Fibroblast of the conjunctiva (primary cell): ENCODE results near the gene TBL1X.
"Not testable (repeated sequence)": the region's sequence is repeated elsewhere in the genome, so short reads cannot be mapped to it uniquely, and the experiment has no call there.

Experiments
- DNase-seq: peaks from one replicate; pipeline ENCODE4 v3.0.0-alpha.2; 2010; ENCODE audit warnings: low read depth

TBL1X gene

DNA sequence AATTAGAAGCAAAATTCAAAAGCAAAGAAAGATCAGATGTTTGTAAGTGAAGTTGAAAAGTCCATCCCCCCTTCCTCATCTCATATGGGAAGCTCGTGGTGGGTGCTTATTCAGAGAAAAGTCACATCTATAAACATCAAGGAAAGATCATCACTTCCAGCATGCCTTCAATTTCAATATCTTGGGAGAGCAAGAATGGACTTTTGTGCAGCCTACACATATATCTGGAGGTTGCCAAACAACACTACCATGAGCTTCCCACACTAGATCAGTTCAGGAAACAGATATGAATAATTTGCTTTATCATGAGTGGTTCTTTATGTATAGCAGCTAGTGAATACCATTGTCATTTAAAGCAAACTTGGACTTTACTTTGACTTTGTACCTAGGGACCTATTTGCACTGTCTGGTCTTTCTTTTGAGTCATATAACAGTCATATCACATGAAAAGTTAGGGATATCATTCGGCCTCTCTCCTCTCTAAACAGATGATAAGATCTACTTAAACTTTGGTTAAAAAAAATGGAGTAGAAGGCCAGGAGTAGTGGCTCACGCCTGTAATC, 5.6 kb upstream of the TBL1X start:
- no peak for DNase-seq

DNA sequence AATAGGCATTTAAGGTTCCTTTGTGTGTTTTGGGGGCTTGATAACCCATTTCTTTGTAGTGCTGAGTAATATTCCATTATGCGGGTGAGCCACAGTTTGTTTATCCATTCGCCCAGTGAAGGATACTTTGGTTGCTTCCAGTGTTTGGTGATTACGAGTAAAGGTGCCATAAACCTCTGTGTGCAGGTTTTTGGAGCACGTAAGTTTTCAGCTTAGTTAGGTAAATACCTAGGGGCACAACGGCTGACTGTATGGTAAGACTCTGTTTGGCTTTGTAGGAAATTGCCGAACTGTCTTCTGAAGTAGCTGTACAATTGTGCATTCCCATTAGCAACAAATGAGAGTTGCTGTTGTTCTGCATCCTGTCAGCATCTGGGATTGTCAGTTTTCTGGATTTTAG, 3.8 kb upstream of the TBL1X start:
- no peak for DNase-seq

DNA sequence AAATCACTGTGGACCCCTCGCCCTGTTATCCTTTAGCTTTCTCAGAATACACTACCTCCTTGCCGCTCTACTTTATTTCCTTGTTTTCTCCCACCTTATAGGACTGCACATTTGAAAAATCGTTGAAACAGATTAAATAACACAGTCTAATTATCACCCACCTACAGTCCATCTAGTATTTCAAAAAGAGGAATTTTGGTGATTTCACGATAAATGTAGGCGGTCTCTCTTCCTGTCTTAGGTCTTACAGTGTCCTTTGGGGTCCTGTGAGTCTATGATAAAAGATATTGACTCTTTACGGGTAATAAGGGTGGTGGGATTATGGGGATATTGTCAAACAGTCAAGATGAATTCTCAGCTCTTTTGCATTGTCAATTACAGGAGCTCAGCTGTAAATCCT, 2.4 kb upstream of the TBL1X start:
- DNase-seq: no peak

GRCh38 chrX:9465380-9466123, 694 bp downstream of the TBL1X start:
- no peak for DNase-seq

DNA sequence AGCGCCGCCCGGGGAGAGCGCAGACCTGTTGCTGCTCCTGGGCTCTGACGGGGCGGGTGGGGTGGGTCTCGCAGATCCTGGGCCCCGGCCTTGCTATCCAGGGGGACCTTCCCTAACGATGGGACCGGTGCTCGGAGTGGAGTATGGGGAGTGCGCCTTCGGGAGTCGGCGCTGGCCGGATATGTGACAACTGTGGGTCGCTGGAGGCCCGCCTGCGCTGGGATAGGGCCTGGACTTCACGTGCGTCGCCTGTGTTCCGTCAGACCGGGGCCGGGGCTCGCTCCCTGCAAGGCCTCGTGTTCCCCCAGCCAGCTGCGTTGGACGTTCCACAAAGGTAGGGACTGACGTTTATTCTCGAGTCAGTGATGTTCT, 1.3 kb downstream of the TBL1X start:
- DNase-seq: no peak

GRCh38 chrX:9466736-9467135, 1.9 kb downstream of the TBL1X start:
- no peak for DNase-seq

DNA sequence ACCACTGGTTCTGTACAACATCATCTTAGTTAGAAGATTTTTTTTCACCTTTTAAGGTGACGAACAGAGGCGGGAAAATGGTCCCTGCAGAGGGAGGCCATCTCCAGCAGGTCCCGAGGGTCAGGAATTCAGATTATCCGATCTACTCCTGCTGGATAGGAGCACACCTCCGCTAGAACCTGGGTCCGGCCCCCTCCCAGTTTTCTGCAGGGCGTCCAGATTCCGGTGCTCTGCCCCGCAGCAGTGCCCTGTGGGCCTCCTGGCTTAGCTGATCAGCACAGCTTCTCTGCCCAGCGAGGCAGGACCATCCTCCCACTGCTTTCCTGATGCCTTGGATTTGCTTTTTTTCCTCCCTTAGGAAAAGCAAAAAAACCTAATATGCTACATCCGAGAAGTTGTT, 2.3 kb downstream of the TBL1X start:
- DNase-seq: no peak

DNA sequence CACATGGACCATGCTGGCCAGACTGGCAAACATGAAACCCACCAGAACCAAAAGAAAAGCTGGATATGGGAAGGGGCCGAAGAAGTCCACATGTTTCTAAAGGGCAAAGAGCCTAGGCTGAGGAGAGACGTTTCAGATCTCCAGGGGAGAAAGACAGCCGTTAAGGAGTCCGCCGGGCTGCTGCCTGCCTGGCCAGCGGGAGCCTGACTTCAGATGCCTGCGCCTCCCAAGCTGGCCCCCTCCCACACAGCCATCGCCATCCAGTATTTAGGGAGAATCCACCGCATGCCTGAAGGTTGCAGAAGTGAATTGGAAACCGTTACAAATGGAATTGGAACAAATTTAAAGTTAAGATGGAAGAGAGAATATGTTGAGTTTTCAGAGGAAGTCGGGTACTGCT, 2.9 kb downstream of the TBL1X start:
- no peak for DNase-seq

GRCh38 chrX:9471571-9471985, 6.7 kb downstream of the TBL1X start:
- DNase-seq: no peak

GRCh38 chrX:9473708-9474107, 8.8 kb downstream of the TBL1X start:
- no peak for DNase-seq

DNA sequence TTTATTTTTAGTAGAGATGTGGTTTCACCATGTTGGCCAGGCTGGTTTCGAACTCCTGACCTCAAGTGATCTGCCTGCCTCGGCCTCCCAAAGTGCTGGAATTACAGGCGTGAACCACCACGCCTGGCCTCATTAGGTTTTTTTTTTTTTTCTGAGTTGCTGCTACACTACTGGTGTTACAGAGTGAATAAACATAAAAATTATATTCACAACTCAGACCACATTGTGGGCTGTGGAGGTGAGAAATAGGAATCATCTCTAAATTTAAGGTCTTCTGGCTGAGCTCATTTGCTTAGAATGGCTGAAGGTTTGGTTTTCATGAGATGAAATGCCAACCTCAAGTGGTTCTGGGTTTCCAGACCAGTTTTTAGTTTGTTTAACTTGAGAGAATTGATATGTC, 10.6 kb downstream of the TBL1X start:
- DNase-seq: not testable (repeated sequence)

DNA sequence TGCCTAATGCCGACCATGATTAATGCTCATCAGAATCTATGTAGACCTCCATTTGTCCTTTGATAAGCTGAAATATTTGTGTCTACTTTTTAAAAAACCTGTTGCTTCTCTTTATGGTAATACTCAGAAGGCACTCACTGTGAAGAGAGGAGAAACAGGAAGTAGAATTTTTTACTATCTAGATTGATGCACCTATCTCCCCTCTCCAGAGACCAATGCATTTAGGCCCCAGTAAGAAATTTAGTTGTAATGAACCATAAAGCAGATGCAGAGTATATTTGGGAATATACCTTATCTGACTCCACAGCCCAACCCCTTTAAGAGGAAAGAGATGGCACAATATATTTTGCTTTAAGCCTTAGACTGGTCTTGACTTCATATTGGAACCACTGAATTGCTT, 11.1 kb downstream of the TBL1X start:
- DNase-seq: no peak

- DNase-seq: no peak
Measured at GRCh38 chrX:9476810-9477575, 12.1 kb downstream of the TBL1X start.

DNA sequence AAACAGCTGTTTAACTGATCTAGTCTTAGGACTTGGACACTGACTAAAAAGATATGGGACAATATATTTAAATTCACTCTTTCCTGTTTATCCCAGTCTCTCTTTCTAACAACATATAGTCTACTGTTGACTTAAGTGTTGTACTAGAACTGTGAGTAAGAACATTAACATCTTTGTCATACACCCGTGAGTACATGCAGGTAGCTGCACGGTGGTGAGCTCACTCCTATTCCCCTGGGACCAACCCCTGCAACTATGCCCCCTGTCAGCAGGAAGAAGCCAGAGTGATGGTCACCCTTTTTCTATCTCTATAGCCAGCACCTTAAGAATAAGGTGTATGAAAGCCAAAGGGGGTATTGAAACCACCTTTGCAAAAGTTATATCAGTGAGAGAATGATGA, 17.6 kb downstream of the TBL1X start:
- DNase-seq: no peak

DNA sequence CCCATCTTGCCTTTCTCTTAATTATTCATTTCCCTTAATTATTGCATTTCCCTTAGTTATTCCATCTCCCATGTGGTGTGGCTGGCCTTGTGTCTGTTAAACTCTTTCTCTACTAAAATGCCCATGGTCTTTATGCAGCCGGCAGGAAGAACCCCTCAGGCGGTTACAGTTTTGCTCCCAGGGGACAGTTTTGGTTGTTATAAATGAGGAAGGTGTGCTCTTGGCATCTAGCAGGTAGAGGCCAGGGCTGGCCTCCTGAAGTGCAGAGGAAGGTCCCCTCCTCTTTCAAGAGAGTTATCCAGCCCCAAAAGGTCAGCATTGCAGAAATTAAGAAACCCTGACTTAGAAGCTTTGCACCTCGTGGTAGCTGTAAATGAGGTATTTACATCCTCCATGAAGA, 18.0 kb downstream of the TBL1X start:
- no peak for DNase-seq

DNA sequence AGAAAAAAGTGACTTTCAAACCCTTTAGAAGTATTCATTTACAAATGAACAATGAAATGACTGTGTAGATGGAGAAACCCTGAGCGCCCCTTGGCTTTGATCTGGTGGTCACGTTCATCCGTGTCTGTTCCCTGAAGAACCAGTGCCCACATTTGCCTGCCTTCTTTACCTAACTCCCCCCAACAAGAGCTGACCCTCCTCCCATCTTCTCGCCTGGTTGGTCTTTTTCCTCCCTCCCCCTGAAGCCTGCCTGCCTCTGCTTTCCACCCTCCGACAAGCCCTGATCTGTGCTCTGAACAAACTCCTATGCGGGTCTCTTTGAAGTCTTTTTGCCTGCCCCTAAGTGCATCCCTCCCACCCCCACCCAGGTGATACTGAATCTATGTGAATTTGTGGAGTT, 18.5 kb downstream of the TBL1X start:
- DNase-seq: no peak

GRCh38 chrX:9486786-9487387, 22.0 kb downstream of the TBL1X start:
- DNase-seq: no peak

DNA sequence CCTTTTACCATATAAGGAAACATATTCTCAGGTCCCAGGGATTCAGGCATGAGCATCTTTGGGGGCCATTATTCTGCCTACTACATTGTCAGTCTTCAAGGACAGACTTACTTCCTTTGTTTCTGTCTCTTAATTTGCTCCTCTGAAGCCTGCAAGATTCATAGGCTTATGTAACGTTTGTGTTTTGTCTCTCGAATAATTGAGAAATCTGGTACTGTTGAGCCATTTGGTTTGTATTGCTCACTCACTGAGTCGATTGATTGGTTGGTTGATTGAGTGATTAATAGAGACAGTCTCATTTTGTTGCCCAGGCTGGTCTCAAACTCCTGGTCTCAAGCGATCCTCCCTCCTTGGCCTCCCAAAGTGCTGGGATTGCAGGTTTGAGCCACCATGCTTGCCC, 23.7 kb downstream of the TBL1X start:
- no peak for DNase-seq

DNA sequence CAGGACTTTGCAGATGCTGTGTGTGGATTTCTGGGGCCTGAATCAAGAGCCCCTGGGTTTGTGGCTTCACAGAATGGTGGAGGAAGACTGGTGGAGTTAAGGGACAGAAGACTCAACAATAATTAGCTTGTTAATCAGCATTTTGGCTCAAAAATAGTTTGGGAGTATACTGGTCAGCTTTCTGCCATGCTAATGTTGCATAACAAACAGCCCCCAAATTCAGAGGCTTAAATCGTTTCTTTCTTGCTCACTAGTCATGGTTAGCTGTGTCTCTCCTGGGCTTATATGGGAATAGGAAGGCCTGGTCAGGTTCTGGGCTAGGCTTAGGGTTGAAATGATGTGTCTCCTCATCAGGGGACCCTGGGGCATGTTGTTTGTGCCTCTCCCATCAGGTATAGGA, 24.4 kb downstream of the TBL1X start:
- DNase-seq: no peak

- DNase-seq: no peak
Measured at GRCh38 chrX:9492901-9493300, 28.0 kb downstream of the TBL1X start.

DNA sequence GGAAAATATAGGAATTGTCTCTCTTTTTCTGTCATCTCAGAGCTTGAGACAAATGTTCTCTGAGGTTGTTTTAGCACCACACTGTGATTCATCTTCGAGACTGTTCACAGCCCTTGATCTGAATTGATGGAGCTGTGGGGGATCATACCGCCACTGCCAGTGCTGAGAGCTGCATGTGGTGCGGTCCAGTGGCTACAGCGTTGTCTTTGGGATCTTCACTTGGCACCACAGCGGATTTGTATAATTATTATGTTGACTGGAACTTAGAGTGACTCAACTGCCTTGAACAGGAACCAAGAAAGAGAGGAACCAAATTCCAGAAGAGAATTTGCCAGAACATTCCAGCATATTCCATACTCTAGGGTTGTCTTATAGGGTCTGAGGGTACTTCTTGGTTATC, 29.1 kb downstream of the TBL1X start:
- DNase-seq: no peak

DNA sequence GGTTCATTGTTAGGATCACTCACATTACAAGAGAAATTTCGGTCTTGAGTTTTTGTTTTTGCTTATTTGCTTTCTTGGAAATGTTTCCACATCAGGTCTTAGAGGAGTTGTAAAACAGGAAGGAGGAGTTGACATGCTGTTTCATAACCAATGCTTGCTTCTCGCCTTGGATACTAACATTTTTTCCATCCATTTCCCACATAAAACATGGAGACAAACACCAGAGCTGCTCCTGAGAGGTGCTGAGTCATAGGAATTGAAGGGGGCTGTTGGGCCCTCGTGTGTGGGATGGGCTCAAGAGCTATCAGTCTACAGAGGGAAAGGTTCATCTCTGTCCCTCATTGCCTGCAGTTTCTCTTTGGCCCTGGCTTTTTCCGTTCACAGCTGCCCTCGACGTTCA, 29.9 kb downstream of the TBL1X start:
- no peak for DNase-seq

DNA sequence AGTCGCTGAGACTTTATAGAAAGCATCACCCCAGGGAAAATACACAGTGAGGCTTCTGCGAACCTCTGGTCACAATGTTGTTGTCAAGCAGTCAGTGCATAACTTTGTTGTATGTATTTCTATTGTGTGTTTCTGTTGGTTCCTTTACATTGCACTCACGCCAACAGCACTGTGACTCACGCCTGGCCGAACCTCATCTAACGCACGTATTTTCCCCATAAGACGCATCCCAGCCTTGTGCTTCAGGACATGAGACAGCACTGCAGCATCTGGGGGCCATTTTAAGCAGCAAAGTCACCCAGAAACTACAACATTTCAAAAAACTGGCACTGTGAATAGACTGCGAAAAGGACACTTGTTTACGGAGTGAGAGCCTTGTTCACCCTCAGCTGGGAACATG, 30.6 kb downstream of the TBL1X start:
- no peak for DNase-seq
